GM23248 (cell line): Measurements from ENCODE around the gene SUGCT. TPM values are rescaled to one million over a fixed set of nuclear protein-coding genes. Genes with fewer than 3 reads are reported as not detected.
"Not testable (repeated sequence)": the region's sequence is repeated elsewhere in the genome, so short reads cannot be mapped to it uniquely, and the experiment has no call there.

Experiments
- DNase-seq: peaks from one replicate; pipeline ENCODE4 v3.0.0-alpha.2; 2015
- H2AFZ ChIP-seq: fragments of 200-600 bp; sonication (generic); 2 replicates; pipeline ENCODE4 v1.6.1; 2016; ENCODE audit warnings: antibody characterized with exemption
- H3F3A ChIP-seq: fragments of 200-600 bp; sonication (generic); 2 replicates; pipeline ENCODE4 v1.6.1; 2016; ENCODE audit warnings: mild to moderate bottlenecking, antibody characterized with exemption, mixed run types; ENCODE audit not compliant: insufficient read depth
- H3K27ac ChIP-seq: fragments of 200-600 bp; sonication (generic); 2 replicates; pipeline ENCODE4 v1.5.1; 2016; ENCODE audit warnings: mild to moderate bottlenecking
- H3K27me3 ChIP-seq: fragments of 200-600 bp; sonication (generic); replicated peaks from 2 replicates; pipeline ENCODE4 v1.6.1; 2016; ENCODE audit warnings: mild to moderate bottlenecking; ENCODE audit not compliant: insufficient read depth
- H3K36me3 ChIP-seq: fragments of 200-600 bp; sonication (generic); 2 replicates; pipeline ENCODE4 v1.6.1; 2016; ENCODE audit warnings: low read depth, mild to moderate bottlenecking
- H3K4me1 ChIP-seq: fragments of 200-600 bp; sonication (generic); 2 replicates; pipeline ENCODE4 v1.6.1; 2016; ENCODE audit warnings: mild to moderate bottlenecking; ENCODE audit not compliant: insufficient read depth
- H3K4me2 ChIP-seq: fragments of 200-600 bp; sonication (generic); one replicate; pipeline ENCODE4 v1.6.1; 2016; ENCODE audit warnings: mild to moderate bottlenecking; ENCODE audit not compliant: unreplicated experiment
- H3K4me3 ChIP-seq: fragments of 200-600 bp; sonication (generic); 2 replicates; pipeline ENCODE4 v1.5.1; 2016; ENCODE audit warnings: mild to moderate bottlenecking
- H3K79me2 ChIP-seq: fragments of 200-600 bp; sonication (generic); 2 replicates; pipeline ENCODE4 v1.6.1; 2016; ENCODE audit warnings: mild to moderate bottlenecking; ENCODE audit not compliant: insufficient read depth
- H3K9ac ChIP-seq: fragments of 200-600 bp; sonication (generic); 2 replicates; pipeline ENCODE4 v1.6.1; 2016; ENCODE audit warnings: mild to moderate bottlenecking
- H3K9me2 ChIP-seq: fragments of 200-600 bp; sonication (generic); 2 replicates; pipeline ENCODE4 v1.6.1; 2016; ENCODE audit warnings: mixed run types, mild to moderate bottlenecking, moderate library complexity; ENCODE audit not compliant: insufficient read depth
- H3K9me3 ChIP-seq: fragments of 200-600 bp; sonication (generic); one replicate; pipeline ENCODE4 v1.6.1; 2017; ENCODE audit warnings: low read depth
- H4K20me1 ChIP-seq: fragments of 200-600 bp; sonication (generic); 2 replicates; pipeline ENCODE4 v1.6.0; 2016; ENCODE audit not compliant: insufficient read depth
- EZH2 ChIP-seq: fragments of 200-600 bp; sonication (generic); IDR thresholded peaks from 2 replicates; pipeline ENCODE4 v1.6.1; 2018; ENCODE audit warnings: antibody characterized with exemption, mild to moderate bottlenecking; ENCODE audit not compliant: insufficient read depth, poor library complexity, severe bottlenecking
- EZH2phosphoT487 ChIP-seq: fragments of 200-600 bp; sonication (generic); IDR thresholded peaks from 2 replicates; pipeline ENCODE4 v1.6.1; 2018; ENCODE audit warnings: antibody characterized with exemption, moderate library complexity, mild to moderate bottlenecking, low read depth; ENCODE audit not compliant: insufficient read depth
- WGBS, 2 experiments: methylation state at CpG; one replicate each; pipeline ENCODE4 v1.1.6; 2015 to 2017; ENCODE audit warnings: low lambda C conversion rate in 2 of 2, low coverage in 1 of 2; ENCODE audit errors: missing lambda C conversion rate in 2 of 2; 5-methylcytosine and 5-hydroxymethylcytosine counted together
- in situ Hi-C: fragments of 300-500 bp; cut with MboI; formaldehyde crosslinking; loops from 2 replicates; pipeline ENCODE4 v1.15.0; 2020
- polyA plus RNA-seq: library from polyadenylated mRNA; unstranded; fragments of >200 nt; fragmentation: Nextera tagmentation; extraction: Ambion mirVana; gene quantifications from 2 replicates; pipeline ENCODE4 v1.2.1, GENCODE V29; 2016
- total RNA-seq: library from RNA; depleted of rRNA; stranded (reverse); fragments of >200 nt; shearing (Covaris generic); gene quantifications from 2 replicates; pipeline ENCODE4 v1.2.3, GENCODE V29; 2014

Gene SUGCT
- total and polyA plus RNA-seq, 2 experiments from 2014 or later: 2.2 to 7.1 TPM

DNA sequence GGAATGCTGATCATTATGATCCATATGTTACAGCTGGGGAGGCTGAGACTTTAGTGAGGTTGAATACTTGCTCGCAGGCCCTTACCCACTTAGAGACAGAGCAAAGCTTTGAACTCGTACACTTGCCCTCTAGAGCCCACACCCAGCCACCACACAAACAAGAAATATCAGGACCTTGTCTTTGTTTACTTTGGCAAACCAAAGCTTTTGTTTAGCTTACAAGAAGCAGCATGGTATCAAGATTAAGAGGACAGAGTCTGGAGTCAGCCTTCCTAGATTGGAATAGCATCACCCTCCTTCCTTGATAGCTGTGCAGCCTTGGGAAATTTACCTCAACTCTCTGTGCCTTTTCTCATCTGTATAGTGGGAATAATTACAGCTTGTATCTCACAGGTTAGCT lies 477.5 kb downstream of the SUGCT start:
- in situ Hi-C loops: no loop called here
- H3K9me2 ChIP-seq: no peaks in the 10 kb centered on the region
- H3K27ac ChIP-seq: no peak overlapping the region
- WGBS, 2 experiments: 71 to 90% methylated on average over 2 of the region's 2 CpGs
- no peaks in the 10 kb centered on the region for H3K9me3 ChIP-seq
- H3K4me1 ChIP-seq: no peaks in the 10 kb centered on the region
- H3K4me3 ChIP-seq: no peak overlapping the region
- H3K9ac ChIP-seq: no peak overlapping the region
- no peak overlapping the region for H2AFZ ChIP-seq
- H4K20me1 ChIP-seq: no peaks in the 10 kb centered on the region
- TF ChIP-seq EZH2 (no peak), EZH2phosphoT487 (no peak)
- H3K4me2 ChIP-seq: no peak overlapping the region
- no peaks in the 10 kb centered on the region for H3F3A ChIP-seq
- DNase-seq: no peak
- no peaks in the 10 kb centered on the region for H3K27me3 ChIP-seq
- no peaks in the 10 kb centered on the region for H3K79me2 ChIP-seq
- H3K36me3 ChIP-seq: no peaks in the 10 kb centered on the region

DNA sequence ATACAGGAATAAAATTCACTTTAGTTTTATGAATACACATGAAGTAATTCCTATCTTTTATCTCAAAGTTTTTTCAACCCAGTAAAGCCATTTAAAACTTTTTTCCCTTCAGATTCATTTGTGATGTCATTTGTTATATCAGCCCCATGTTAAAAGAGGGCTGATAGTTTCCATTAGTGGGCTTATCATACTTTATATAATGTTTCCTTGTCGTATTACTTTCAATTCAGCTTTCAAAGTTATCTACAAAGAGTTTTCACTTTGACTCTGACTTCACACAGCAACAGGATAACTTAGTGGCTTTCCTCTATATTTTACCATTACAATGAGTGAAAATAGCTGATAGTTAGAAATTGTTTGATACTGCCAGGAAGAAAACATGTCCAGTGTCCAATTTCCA lies 484.8 kb downstream of the SUGCT start:
- H3K9me3 ChIP-seq: no peaks in the 10 kb centered on the region
- H2AFZ ChIP-seq: no peak overlapping the region
- no peak for TF ChIP-seq EZH2
- no peak for TF ChIP-seq EZH2phosphoT487
- no peaks in the 10 kb centered on the region for H3K4me1 ChIP-seq
- WGBS, 2 experiments: 40 to 46% methylated on average over 1 of the region's 1 CpG
- H3K4me2 ChIP-seq: no peak overlapping the region
- H3K27ac ChIP-seq: no peak overlapping the region
- in situ Hi-C loops: no loop called here
- H3K9ac ChIP-seq: no peak overlapping the region
- no peaks in the 10 kb centered on the region for H3K9me2 ChIP-seq
- no peaks in the 10 kb centered on the region for H3K36me3 ChIP-seq
- no peaks in the 10 kb centered on the region for H4K20me1 ChIP-seq
- no peak for DNase-seq
- no peaks in the 10 kb centered on the region for H3K79me2 ChIP-seq
- no peaks in the 10 kb centered on the region for H3K27me3 ChIP-seq
- no peak overlapping the region for H3K4me3 ChIP-seq
- H3F3A ChIP-seq: no peaks in the 10 kb centered on the region

- Histone ChIP-seq H3K4me3 (no peak overlapping the region), H3K36me3 (no peaks in the 10 kb centered on the region), H3K27me3 (no peaks in the 10 kb centered on the region), H3F3A (no peaks in the 10 kb centered on the region), H3K4me1 (no peaks in the 10 kb centered on the region), H3K9me3 (no peaks in the 10 kb centered on the region), H2AFZ (no peak overlapping the region), H3K9me2 (no peaks in the 10 kb centered on the region), H4K20me1 (no peaks in the 10 kb centered on the region), H3K27ac (no peak overlapping the region), H3K79me2 (no peaks in the 10 kb centered on the region), H3K9ac (no peak overlapping the region), H3K4me2 (no peak overlapping the region)
- in situ Hi-C loops: no loop called here
- no peak for DNase-seq
- TF ChIP-seq EZH2phosphoT487: no peak
- no peak for TF ChIP-seq EZH2
- WGBS, 2 experiments: 89 to 93% methylated on average over 4 of the region's 4 CpGs
These were observed 486.8 kb downstream of the SUGCT start for GRCh38 chr7:40621592-40621998.

DNA sequence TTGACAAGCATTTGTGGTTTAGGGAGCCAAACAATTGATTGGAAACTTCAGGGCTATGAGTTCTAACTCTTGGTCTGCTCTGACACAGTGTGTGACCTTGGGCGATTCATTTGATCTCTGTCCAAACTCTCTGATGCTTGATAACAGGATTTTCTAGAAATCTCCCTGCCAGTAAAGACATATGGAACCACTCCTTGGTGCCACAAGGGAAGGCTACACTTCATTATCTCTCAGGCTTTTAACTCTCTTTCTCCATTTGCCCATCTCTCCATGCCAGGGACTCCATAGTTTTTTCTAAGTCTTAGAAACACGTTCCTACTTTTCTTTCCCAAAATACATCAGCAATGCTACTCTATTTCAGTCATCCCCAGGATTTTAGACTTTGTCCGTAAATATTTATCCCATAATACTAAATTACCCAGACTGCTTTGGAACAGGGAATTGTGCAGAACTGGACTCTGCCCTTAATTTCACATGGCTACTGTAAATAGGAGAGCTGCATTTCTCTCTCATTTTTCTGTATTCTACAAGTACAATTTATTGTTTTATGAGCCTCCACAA lies 488.2 kb downstream of the SUGCT start:
- Histone ChIP-seq H2AFZ (no peak overlapping the region), H3K9me2 (no peaks in the 10 kb centered on the region), H3F3A (no peaks in the 10 kb centered on the region), H3K4me1 (no peaks in the 10 kb centered on the region), H3K36me3 (no peaks in the 10 kb centered on the region), H3K4me2 (no peak overlapping the region), H3K9me3 (no peaks in the 10 kb centered on the region), H3K27me3 (no peaks in the 10 kb centered on the region), H3K9ac (no peak overlapping the region), H3K79me2 (no peaks in the 10 kb centered on the region), H3K4me3 (no peak overlapping the region), H3K27ac (no peak overlapping the region), H4K20me1 (no peaks in the 10 kb centered on the region)
- DNase-seq: no peak
- WGBS, 2 experiments: 85 to 87% methylated on average over 3 of the region's 3 CpGs
- in situ Hi-C loops: no loop called here
- TF ChIP-seq EZH2: no peak
- no peak for TF ChIP-seq EZH2phosphoT487

DNA sequence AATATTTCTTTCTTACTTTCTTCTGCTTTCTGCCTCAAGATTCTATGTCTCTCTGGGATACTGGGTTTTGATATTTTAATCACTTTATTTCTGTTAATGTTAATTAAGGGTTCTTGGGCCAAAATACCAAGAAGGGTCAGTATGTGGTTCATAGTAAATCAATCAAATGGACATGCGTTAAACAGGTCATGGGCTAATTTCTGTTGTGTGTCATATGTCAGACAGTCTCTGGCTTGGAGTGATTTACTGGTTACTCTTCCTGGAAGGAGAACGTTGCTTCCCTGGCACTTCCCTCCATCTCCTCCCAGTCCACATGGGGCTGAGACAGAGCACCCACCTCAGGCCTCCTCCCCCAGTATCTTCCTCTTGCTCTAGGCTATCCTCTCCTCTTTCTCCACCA lies 489.1 kb downstream of the SUGCT start:
- Histone ChIP-seq H3K4me1 (no peaks in the 10 kb centered on the region), H3K9me3 (no peaks in the 10 kb centered on the region), H3K27ac (no peak overlapping the region), H3K4me3 (no peak overlapping the region), H3K36me3 (no peaks in the 10 kb centered on the region), H3K27me3 (no peaks in the 10 kb centered on the region), H4K20me1 (no peaks in the 10 kb centered on the region), H3F3A (no peaks in the 10 kb centered on the region), H3K9me2 (no peaks in the 10 kb centered on the region), H2AFZ (no peak overlapping the region), H3K4me2 (no peak overlapping the region), H3K79me2 (no peaks in the 10 kb centered on the region), H3K9ac (no peak overlapping the region)
- DNase-seq: no peak
- no peak for TF ChIP-seq EZH2
- no peak for TF ChIP-seq EZH2phosphoT487
- in situ Hi-C loops: no loop called here
- WGBS, 2 experiments: 39 to 48% methylated on average over 2 of the region's 2 CpGs

GRCh38 chr7:40627361-40627760 lies 492.6 kb downstream of the SUGCT start:
- H3K4me3 ChIP-seq, H3K9me3 ChIP-seq, DNase-seq, H4K20me1 ChIP-seq, in situ Hi-C loops, H3K79me2 ChIP-seq, H3K9ac ChIP-seq, H3K36me3 ChIP-seq, H3K27me3 ChIP-seq, H3K9me2 ChIP-seq, H2AFZ ChIP-seq, H3K4me2 ChIP-seq, H3K27ac ChIP-seq, H3F3A ChIP-seq, H3K4me1 ChIP-seq: not testable (repeated sequence)
- 96 to 100% methylated on average over 1 of the region's 1 CpG for WGBS, 2 experiments
